AML-193 (cell line): ENCODE results near the gene GNB1L.

ENCODE experiments used
- DNase-seq, 2 experiments: peaks; one replicate each; lab custom pipeline; 2025; lab: John Stamatoyannopoulos, UW

The GNB1L gene

DNA sequence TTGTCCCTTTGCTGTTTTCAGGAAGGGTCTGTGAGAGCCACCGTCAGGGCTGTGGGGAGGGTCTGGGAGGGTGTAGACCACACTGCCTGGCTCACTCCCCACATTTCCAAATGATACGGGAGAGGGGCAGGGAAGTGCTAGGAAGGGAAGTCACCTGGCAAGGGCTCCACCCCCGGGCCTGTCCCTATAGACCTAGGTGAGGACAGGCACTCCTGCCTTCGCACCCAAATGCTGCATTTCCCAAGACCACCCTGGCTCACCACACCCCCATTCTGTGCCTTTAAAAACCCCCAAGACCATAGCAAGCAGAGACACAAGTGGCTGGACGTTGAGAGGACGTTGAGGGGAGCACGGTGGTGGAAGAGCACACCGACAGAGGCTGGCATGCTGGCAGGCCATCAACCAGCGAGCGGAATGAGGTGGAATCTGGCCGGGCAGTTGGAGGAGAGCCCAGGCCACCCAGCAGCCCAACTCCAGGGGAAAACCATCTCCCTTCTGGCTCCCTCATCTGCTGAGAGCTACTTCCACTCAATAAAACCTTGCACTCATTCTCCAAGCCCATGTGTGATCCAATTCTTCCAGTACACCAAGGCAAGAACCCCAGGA lies 45.7 kb downstream of the GNB1L start:
- no peak for DNase-seq

DNA sequence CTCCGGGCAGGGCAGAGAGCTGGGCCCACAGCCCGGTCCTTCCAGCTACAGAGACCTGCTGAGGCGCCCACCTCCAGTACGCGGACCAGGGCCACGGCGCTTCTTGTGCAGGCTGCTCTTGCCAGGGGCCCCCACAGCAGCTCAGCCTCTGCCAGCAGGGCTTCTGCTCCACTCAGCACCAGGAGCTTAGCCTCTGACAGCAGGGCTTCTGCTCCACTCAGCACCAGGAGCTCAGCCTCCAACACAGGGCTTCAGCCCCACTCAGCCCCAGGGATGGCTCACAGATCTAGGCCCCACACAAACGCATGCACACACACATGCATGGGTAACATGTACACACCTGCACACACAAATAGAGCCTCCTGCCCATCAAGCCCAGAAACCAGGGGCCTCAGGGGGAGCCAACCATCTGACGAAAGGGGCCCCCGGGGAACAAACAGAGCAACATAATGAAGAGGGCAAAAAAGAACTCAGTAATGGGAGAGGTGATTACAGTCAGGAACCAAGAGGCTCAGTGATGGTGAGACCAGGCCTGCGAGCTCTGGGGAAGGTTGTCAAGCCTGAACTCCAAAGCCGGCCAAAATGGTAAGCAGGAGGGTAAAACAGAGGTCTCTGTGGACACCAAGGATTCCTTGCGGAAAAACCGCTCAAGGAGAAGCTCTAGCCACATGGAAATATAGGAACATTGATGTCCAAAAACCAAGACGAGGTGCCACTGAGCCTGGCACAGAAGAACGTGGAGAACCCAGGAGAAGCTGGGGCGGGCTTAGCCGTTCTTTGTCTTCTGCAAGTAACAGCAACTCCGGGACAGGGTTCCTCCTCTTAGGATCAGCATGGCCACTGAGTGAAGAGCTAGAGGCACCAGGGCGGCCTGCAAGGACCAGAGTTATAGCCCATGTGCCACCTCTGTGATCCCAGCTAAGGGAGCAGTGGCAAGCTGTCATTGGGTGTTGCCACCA lies 46.5 kb downstream of the GNB1L start:
- no peak for DNase-seq

DNA sequence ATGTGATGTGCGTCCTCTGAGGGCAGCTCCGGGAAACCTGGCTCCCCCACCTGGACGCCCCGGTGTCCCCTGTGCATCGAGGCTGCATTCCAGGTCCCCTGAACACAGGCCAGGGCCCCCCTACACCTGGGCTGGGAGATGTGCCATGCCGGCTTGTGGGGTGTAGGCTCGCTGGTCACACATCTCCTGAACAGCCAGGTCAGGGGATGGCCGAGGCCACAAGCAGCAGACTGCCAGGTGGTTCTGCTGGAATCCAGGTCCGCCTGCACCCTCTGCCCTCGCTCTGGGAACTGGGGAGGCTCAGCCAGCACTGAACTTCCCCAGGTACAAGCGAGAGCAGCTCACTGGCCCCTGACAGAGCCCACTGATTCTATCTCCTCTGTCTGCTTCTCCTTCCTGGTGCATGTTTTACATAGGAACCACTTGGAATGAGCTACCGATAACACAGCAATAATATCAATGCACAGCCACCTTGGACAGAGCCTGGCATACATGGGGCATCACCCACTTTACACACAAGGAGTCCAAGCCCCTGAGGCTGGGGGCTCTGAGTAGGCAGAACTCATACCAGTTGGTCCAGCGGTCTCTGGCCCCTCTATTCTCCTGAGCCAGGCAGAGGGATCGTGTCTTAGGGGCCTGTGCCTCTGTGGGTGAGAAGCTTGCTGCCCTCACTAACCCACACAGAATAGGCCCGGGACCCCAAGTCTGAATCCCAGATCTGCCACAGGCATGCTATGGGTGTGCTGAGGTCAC lies 47.3 kb downstream of the GNB1L start:
- no peak for DNase-seq

- no peak for DNase-seq
These were observed 48.2 kb downstream of the GNB1L start for GRCh38 chr22:19806213-19807160.

GRCh38 chr22:19805821-19806212 lies 48.9 kb downstream of the GNB1L start:
- no peak for DNase-seq

GRCh38 chr22:19803736-19804267 lies 50.9 kb downstream of the GNB1L start:
- DNase-seq = no peak

- DNase-seq = no peak
These were observed 51.6 kb downstream of the GNB1L start for GRCh38 chr22:19802894-19803735.

- DNase-seq = no peak
These were observed 52.4 kb downstream of the GNB1L start for GRCh38 chr22:19802001-19802893.

DNA sequence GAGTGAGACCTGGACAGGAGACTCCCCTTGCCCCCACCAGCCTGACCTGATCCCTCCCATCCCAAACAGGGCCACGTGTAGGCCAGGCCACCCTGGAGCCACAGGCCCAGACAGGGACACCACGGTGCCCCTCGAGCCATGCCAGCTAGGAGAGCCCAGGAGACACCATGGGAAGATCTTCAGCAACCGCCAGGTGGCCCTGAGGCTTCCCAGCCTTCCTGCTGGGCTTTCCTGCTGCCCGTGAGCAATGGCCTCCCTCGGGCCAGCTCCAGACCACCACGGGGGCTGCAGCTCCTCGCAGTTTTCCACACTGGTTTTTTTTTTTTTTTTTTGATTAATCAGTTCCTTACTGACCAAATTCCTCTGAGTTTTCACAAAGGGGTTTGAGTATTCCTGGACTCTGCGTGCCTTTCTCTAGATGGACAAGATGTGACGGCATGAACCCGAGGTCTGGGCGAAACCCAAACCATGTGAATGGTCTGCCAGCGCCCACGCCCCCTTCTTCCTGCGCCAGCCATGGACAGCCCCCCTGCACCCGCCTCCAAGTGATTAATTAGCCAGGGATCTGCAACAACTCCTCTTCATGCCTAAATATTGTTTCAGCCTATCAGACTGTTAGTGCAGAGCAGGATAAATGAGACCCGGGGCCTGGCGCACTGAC lies 53.2 kb downstream of the GNB1L start:
- no peak for DNase-seq

- peak; percentile 5 to 10 for DNase-seq
These were observed 53.9 kb downstream of the GNB1L start for GRCh38 chr22:19800761-19801244.

GRCh38 chr22:19800306-19800705 lies 54.4 kb downstream of the GNB1L start:
- no peak for DNase-seq

DNA sequence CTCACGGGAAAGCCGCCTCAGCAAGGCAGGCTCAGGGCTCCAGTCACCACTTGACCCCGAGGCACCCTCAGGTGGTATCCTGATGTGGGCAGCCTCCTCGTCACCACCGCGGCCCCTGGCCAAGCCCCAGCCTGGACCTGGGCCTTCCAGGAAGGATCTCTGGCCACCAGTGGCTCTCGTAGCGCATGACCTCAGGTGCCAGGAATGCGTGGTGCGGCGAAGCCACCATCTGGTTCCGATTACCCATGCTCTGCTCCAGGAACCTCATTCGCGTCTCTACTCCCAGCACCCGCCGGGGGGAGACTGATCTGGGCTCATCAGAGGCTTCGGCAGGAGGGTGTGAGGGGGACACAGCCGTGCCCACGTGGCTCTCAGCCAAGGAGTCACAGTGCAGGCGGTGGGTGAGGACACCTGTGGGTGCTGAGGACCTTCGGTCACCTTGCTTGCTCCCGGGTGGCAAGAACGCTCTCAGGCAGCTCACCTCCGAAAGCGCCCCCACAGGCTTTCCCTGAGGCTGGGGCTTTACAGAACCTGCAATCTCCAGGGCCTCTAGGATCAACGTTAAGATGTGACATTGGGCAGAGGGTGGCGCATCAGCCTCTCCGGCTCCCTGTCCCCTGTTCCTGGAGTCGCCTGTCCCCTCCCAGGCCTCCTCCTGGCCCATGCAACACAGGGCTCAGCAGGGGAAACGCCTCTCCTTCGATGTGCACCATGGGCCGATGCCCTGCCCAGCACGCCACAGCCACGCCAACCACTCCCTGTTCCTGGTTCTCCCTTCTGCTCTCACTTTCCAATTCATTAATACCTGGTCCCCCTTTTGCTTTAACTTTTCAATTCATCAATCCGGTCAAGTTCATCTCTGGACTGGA lies 55.1 kb downstream of the GNB1L start:
- no peak for DNase-seq

DNA sequence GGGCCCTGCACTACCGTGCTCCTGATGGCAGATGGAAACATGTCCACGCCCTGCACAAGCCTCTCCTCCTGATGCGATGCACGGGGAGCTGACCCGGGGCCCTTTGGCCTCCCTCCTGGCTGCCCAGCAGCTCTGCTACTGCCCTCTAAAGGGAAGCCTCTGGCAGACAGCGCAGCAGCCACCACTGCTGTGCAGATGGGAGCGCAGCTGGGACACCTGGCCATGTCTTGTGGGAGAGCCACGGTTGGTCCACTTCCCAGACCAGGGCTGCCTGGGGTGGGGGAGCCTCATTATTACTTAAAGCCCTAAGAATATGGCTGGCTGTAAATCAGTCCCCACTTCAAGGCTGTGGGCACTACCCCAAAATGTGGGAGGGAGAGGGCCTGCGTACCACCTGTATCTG lies 55.8 kb downstream of the GNB1L start:
- no peak for DNase-seq

DNA sequence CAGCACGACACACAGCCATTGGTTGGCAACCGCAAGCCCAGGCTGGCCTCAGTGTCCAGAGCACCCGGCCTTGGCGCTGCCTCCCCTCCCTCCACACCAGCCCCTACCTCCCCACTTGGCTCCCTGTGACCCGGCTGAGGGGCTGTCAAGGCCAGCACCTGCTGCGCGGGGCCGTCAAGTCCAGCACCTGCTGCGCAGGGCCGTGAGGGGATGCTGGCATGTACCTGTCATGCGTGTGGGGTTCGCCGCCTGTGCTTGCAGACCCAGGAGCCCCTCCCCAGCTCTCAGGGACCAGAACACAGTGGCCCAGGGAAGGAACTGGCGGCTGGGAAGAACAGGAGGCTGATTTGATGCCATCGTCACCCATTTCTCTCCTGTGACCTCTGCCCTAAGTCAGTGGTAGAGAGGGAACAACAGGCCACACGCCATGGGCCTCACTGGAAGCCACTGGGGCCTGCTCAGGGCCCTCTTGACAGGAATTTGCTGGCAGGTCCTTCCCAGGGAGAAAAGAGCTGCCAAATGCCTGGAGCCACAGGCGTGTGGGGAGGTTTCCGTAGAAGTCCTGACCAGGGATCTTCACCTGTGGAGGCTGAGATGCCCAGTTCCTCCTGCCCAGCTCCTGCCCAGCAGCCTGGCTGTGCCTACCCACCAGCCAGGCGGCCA lies 56.5 kb downstream of the GNB1L start:
- no peak for DNase-seq

GRCh38 chr22:19797086-19798002 lies 57.3 kb downstream of the GNB1L start:
- no peak for DNase-seq

DNA sequence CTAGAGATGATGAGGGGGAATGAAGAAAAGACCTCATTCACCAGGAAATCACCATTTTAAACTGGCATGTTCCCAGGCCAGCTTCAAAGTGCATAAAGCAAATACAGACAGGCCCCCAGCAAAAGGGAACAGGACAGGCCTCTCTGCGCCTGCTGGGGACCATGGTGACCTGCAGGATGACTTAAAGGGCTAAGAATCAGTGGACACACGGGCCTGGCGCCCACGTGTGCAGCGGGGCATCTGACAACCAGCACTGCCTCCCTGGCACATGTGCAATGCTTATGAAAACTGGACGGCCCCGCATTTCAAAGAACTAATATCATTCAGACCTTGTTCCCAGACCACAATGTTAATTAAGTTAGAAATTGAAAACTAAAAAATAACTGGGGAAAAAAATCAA lies 58.5 kb downstream of the GNB1L start:
- DNase-seq = no peak
